ENCODE measurements around the gene ARMH4. TPM values are rescaled to one million over a fixed set of nuclear protein-coding genes. Genes with fewer than 3 reads are reported as not detected.

The ARMH4 gene
- polyA plus RNA-seq, 1 donor (not counting 4 experiments of a cell fraction or from before 2014, with no cell fraction given): 0.56 TPM

- no peaks in the 10 kb centered on the region for H4K20me1 ChIP-seq (ENCODE audit: control insufficient read depth, extremely low read depth, insufficient read depth, low read length)
- DNase-seq (ENCODE audit: low read depth, low spot score) (no peak), FAIRE-seq (no peak)
- H3K4me2 ChIP-seq (ENCODE audit: control insufficient read depth, extremely low read depth, insufficient read depth, low read depth, low read length): no peak overlapping the region
- no peaks in the 10 kb centered on the region for H3K27me3 ChIP-seq (ENCODE audit: control insufficient read depth, extremely low read depth, insufficient read depth, low read length)
- no peak overlapping the region for H3K9ac ChIP-seq (ENCODE audit: control insufficient read depth, extremely low read depth, insufficient read depth, low read length)
- H3K36me3 ChIP-seq (ENCODE audit: control insufficient read depth in 2 of 2, extremely low read depth in 1 of 2, insufficient read depth in 2 of 2, low read length in 2 of 2): no peaks in the 10 kb centered on the region
- TF ChIP-seq EZH2 (IDR thresholded peaks at IDR 0.05; ENCODE audit: low read length): no peak
- no peak for TF ChIP-seq CTCF (optimal IDR thresholded peaks at IDR 0.05 in 1 of 3, IDR thresholded peaks at IDR 0.05 in 1 of 3, conservative IDR thresholded peaks at IDR 0.05 in 1 of 3; ENCODE audit: extremely low read depth in 1 of 3, insufficient read depth in 2 of 3, low read length in 3 of 3)
- H2AFZ ChIP-seq (ENCODE audit: control insufficient read depth, low read length): no peak overlapping the region
- H3K4me3 ChIP-seq (ENCODE audit: control insufficient read depth in 2 of 3, extremely low read depth in 1 of 3, insufficient read depth in 2 of 3, low read depth in 1 of 3, low read length in 3 of 3): no peak overlapping the region
- H3K79me2 ChIP-seq (ENCODE audit: control insufficient read depth, insufficient read depth, low read length): no peaks in the 10 kb centered on the region
- H3K9me1 ChIP-seq (ENCODE audit: control insufficient read depth, extremely low read depth, insufficient read depth, low read length): no peaks in the 10 kb centered on the region
- no peaks in the 10 kb centered on the region for H3K4me1 ChIP-seq (ENCODE audit: control insufficient read depth, extremely low read depth, insufficient read depth, low read length)
- no peak overlapping the region for H3K27ac ChIP-seq (ENCODE audit: control insufficient read depth, insufficient read depth, low read length)
- dilution Hi-C loops (cut with MboI; ENCODE audit: extremely low pct_ligation_motif_present, low sequenced_read_pairs): no loop called here
- no peaks in the 10 kb centered on the region for H3K9me3 ChIP-seq (ENCODE audit: control insufficient read depth, low read depth, low read length)
Observed at GRCh38 chr14:58189176-58189575, 37.2 kb upstream of the ARMH4 start.

DNA sequence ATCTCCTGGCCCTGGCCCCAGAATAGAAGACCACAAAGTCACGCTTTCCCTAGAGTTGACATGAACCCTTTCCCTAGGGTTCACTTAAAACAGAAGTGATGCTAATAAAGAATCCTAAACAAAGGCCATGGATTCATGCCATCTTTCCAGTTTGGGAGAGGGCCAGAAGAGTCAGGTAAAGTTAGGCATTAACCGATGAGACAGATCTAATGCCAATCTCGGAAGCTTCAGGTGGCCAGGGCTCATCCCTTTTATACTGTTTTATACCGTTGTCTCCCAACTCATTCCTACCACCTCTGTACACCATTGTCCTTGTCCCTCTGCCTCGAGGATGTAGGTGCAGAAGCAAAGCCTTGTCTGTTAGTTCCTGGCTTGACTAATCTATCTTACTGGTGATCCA, 25.1 kb upstream of the ARMH4 start:
- Histone ChIP-seq H3K4me2 (ENCODE audit: control insufficient read depth, extremely low read depth, insufficient read depth, low read depth, low read length) (no peak overlapping the region), H3K36me3 (ENCODE audit: control insufficient read depth in 2 of 2, extremely low read depth in 1 of 2, insufficient read depth in 2 of 2, low read length in 2 of 2) (no peaks in the 10 kb centered on the region), H3K9me3 (ENCODE audit: control insufficient read depth, low read depth, low read length) (no peaks in the 10 kb centered on the region), H3K79me2 (ENCODE audit: control insufficient read depth, insufficient read depth, low read length) (no peaks in the 10 kb centered on the region), H3K27me3 (ENCODE audit: control insufficient read depth, extremely low read depth, insufficient read depth, low read length) (no peaks in the 10 kb centered on the region), H3K4me3 (ENCODE audit: control insufficient read depth in 2 of 3, extremely low read depth in 1 of 3, insufficient read depth in 2 of 3, low read depth in 1 of 3, low read length in 3 of 3) (no peak overlapping the region), H3K9me1 (ENCODE audit: control insufficient read depth, extremely low read depth, insufficient read depth, low read length) (no peaks in the 10 kb centered on the region), H3K27ac (ENCODE audit: control insufficient read depth, insufficient read depth, low read length) (no peak overlapping the region), H4K20me1 (ENCODE audit: control insufficient read depth, extremely low read depth, insufficient read depth, low read length) (no peaks in the 10 kb centered on the region), H3K4me1 (ENCODE audit: control insufficient read depth, extremely low read depth, insufficient read depth, low read length) (no peaks in the 10 kb centered on the region), H2AFZ (ENCODE audit: control insufficient read depth, low read length) (no peak overlapping the region), H3K9ac (ENCODE audit: control insufficient read depth, extremely low read depth, insufficient read depth, low read length) (no peak overlapping the region)
- DNase-seq (ENCODE audit: low read depth, low spot score) (no peak), FAIRE-seq (no peak)
- dilution Hi-C loops (cut with MboI; ENCODE audit: extremely low pct_ligation_motif_present, low sequenced_read_pairs): no loop called here
- TF ChIP-seq EZH2 (IDR thresholded peaks at IDR 0.05; ENCODE audit: low read length): no peak
- TF ChIP-seq CTCF (optimal IDR thresholded peaks at IDR 0.05 in 1 of 3, IDR thresholded peaks at IDR 0.05 in 1 of 3, conservative IDR thresholded peaks at IDR 0.05 in 1 of 3; ENCODE audit: extremely low read depth in 1 of 3, insufficient read depth in 2 of 3, low read length in 3 of 3): no peak

Data from keratinocyte (primary cell).